Prostate gland (tissue), 2 donors: ENCODE results near the gene LMNA. TPM values are rescaled to one million over a fixed set of nuclear protein-coding genes. Genes with fewer than 3 reads are reported as not detected.
A peak's percentile ranks its signal among the peaks of the same experiment; 100 is the strongest.

ENCODE experiments used
- DNase-seq: peaks from one replicate; pipeline ENCODE4 v3.0.0-alpha.2; 2019; ENCODE audit warnings: low spot score
- H3K27ac ChIP-seq, 2 donors: fragments of 200-600 bp; sonication (generic); 2 replicates each; pipeline ENCODE4 v1.5.1; 2017 to 2019
- H3K27me3 ChIP-seq: fragments of 200-600 bp; sonication (generic); replicated peaks from 2 replicates; pipeline ENCODE4 v1.5.1; 2019; ENCODE audit not compliant: insufficient read depth
- H3K36me3 ChIP-seq, 2 donors: fragments of 200-600 bp; sonication (generic); 1 replicate in 1 of 2; 2 replicates in 1 of 2; pipeline versions ENCODE4 v1.5.1 to v1.8.1; 2017 to 2019
- H3K4me1 ChIP-seq: fragments of 200-600 bp; sonication (generic); replicated peaks from 2 replicates; pipeline ENCODE4 v1.5.1; 2019
- H3K4me3 ChIP-seq, 2 donors: fragments of 200-600 bp; sonication (generic); 2 replicates each; pipeline ENCODE4 v1.5.1; 2017 to 2019
- H3K9me3 ChIP-seq: fragments of 200-600 bp; sonication (generic); 2 replicates; pipeline ENCODE4 v1.5.1; 2017
- CTCF ChIP-seq, 4 experiments: fragments of 200-600 bp in 2 of 4; fragments of 450-650 bp in 2 of 4; sonication (generic) in 2 of 4; IDR thresholded peaks; 1 replicate in 3 of 4; 2 replicates in 1 of 4; pipeline ENCODE4 v1.5.1; 2016 to 2019; ENCODE audit warnings: antibody characterized with exemption in 4 of 4, mild to moderate bottlenecking in 2 of 4, moderate library complexity in 2 of 4
- POLR2A ChIP-seq: fragments of 450-650 bp; IDR thresholded peaks from one replicate; pipeline ENCODE4 v1.6.1; 2016; ENCODE audit warnings: antibody characterized with exemption, mild to moderate bottlenecking
- POLR2AphosphoS5 ChIP-seq: sonication (generic); formaldehyde crosslinking; IDR thresholded peaks from one replicate; pipeline ENCODE4 v1.6.1; 2017; ENCODE audit warnings: antibody characterized with exemption
- WGBS: methylation state at CpG from one replicate; pipeline ENCODE4 v1.1.5; 2018; 5-methylcytosine and 5-hydroxymethylcytosine counted together
- intact Hi-C: fragments of 100-400 bp; cut with DNase I; formaldehyde crosslinking; loops from one replicate; pipeline ENCODE4 v1.14.2; 2022
- total RNA-seq, 2 donors: library from RNA; depleted of rRNA; stranded (reverse); fragments of >200 nt; gene quantifications; one replicate each; pipeline ENCODE4 v1.1.0, GENCODE V29; 2016

LMNA gene
- total RNA-seq, 2 donors from 2014 or later: 227 to 265 TPM

- no peak overlapping the region for H3K4me3 ChIP-seq
- no peak for DNase-seq
- no peaks in the 10 kb centered on the region for H3K9me3 ChIP-seq
- H3K27me3 ChIP-seq: no peaks in the 10 kb centered on the region
- peaks cover 83% of the 10 kb centered on the region for H3K4me1 ChIP-seq
- WGBS: 83% methylated on average over 4 of the region's 4 CpGs
- H3K27ac ChIP-seq: peak overlapping the region; percentile 93 to 94
- no peak for TF ChIP-seq POLR2A
- no peak for TF ChIP-seq CTCF (IDR thresholded peaks at IDR 0.05)
- no peak for TF ChIP-seq POLR2AphosphoS5
- no peaks in the 10 kb centered on the region for H3K36me3 ChIP-seq
- intact Hi-C loops: no loop called here
Observed at GRCh38 chr1:156121457-156121856, 6.9 kb downstream of the LMNA start.

- 53% methylated on average over 4 of the region's 4 CpGs for WGBS
- intact Hi-C loops: no loop called here
Observed at GRCh38 chr1:156122086-156122485, 7.6 kb downstream of the LMNA start.

GRCh38 chr1:156122519-156123355 lies 8.2 kb downstream of the LMNA start:
- intact Hi-C loops: no loop called here
- Histone ChIP-seq H3K36me3 (no peaks in the 10 kb centered on the region), H3K9me3 (no peaks in the 10 kb centered on the region), H3K4me1 (peaks cover 71% of the 10 kb centered on the region), H3K4me3 (peak overlapping the region; percentile 7 to 19), H3K27me3 (no peaks in the 10 kb centered on the region), H3K27ac (peak overlapping the region; percentile 93 to 94)
- WGBS: 21% methylated on average over 14 of the region's 14 CpGs
- DNase-seq: peak; percentile 50
- TF ChIP-seq POLR2A (peak; percentile 8), CTCF (IDR thresholded peaks at IDR 0.05) (peak in 2 of 4 experiments; percentile 27 to 44), POLR2AphosphoS5 (peak; percentile 4)

More at GRCh38 chr1:156122086-156122485, 7.6 kb downstream of the LMNA start:
- TF ChIP-seq POLR2AphosphoS5: no peak
- no peak for TF ChIP-seq CTCF (IDR thresholded peaks at IDR 0.05)
- no peak for TF ChIP-seq POLR2A
- no peak for DNase-seq
- no peaks in the 10 kb centered on the region for H3K27me3 ChIP-seq
- H3K4me3 ChIP-seq: peak overlapping the region in 1 of 2 donors; percentile 19
- H3K27ac ChIP-seq: peak overlapping the region; percentile 93 to 94
- no peaks in the 10 kb centered on the region for H3K36me3 ChIP-seq
- peaks cover 78% of the 10 kb centered on the region for H3K4me1 ChIP-seq
- H3K9me3 ChIP-seq: no peaks in the 10 kb centered on the region

GRCh38 chr1:156123356-156124196 lies 9.1 kb downstream of the LMNA start:
- peak overlapping the region in 1 of 2 donors; percentile 19 for H3K4me3 ChIP-seq
- H3K27ac ChIP-seq: peak overlapping the region; percentile 93 to 94
- H3K27me3 ChIP-seq: no peaks in the 10 kb centered on the region
- peak; percentile 95 for DNase-seq
- no peaks in the 10 kb centered on the region for H3K9me3 ChIP-seq
- H3K36me3 ChIP-seq: no peaks in the 10 kb centered on the region
- intact Hi-C loops: no loop called here
- peaks cover 77% of the 10 kb centered on the region for H3K4me1 ChIP-seq
- TF ChIP-seq POLR2AphosphoS5: peak; percentile 95
- TF ChIP-seq CTCF (IDR thresholded peaks at IDR 0.05): peak in 1 of 4 experiments; percentile 26
- peak; percentile 59 for TF ChIP-seq POLR2A
- WGBS: 8% methylated on average over 14 of the region's 14 CpGs
